Progenitor cell of endocrine pancreas (in vitro differentiated cells): Measurements from ENCODE around the gene AGPAT4. TPM values are rescaled to one million over a fixed set of nuclear protein-coding genes. Genes with fewer than 3 reads are reported as not detected.

Experiments
- DNase-seq: peaks from one replicate; pipeline ENCODE4 v3.0.0; 2021; ENCODE audit warnings: low spot score; ENCODE audit not compliant: unreplicated experiment
- H3K27ac Mint-ChIP-seq: 2 replicates; pipeline ENCODE4 v1.8.0; 2021; ENCODE audit warnings: mild to moderate bottlenecking, moderate library complexity, mixed read lengths
- H3K27me3 Mint-ChIP-seq: 2 replicates; pipeline ENCODE4 v1.8.0; 2021; ENCODE audit warnings: mixed read lengths
- H3K36me3 Mint-ChIP-seq: 2 replicates; pipeline ENCODE4 v1.8.0; 2022; ENCODE audit warnings: mixed read lengths; ENCODE audit not compliant: insufficient read depth
- H3K4me1 Mint-ChIP-seq: 2 replicates; pipeline ENCODE4 v1.8.0; 2021; ENCODE audit warnings: low read depth, mixed read lengths
- H3K4me3 Mint-ChIP-seq: 2 replicates; pipeline ENCODE4 v1.8.0; 2021; ENCODE audit warnings: low read depth, mild to moderate bottlenecking, moderate library complexity, mixed read lengths
- H3K9me3 Mint-ChIP-seq: 2 replicates; pipeline ENCODE4 v1.8.0; 2021; ENCODE audit warnings: low read depth, mixed read lengths
- CTCF ChIP-seq: fragments of 200-600 bp; sonication (generic); IDR thresholded peaks from one replicate; pipeline ENCODE4 v1.5.0; 2021; ENCODE audit warnings: antibody characterized with exemption, mild to moderate bottlenecking; ENCODE audit not compliant: unreplicated experiment
- total RNA-seq: library from RNA; stranded (reverse); gene quantifications from 2 replicates; pipeline ENCODE4 v1.2.1, GENCODE V29; 2021

AGPAT4 gene
- total RNA-seq, 1 donor from 2014 or later = 43.7 TPM

GRCh38 chr6:161238500-161238899 lies 35.4 kb downstream of the AGPAT4 start:
- Mint-ChIP-seq H3K36me3 (peaks cover 5% of the 10 kb centered on the region), H3K27me3 (no peaks in the 10 kb centered on the region), H3K27ac (no peak overlapping the region), H3K4me1 (peaks cover under 1% of the 10 kb centered on the region), H3K9me3 (no peaks in the 10 kb centered on the region), H3K4me3 (no peak overlapping the region)
- no peak for DNase-seq
- TF ChIP-seq CTCF = no peak

- Mint-ChIP-seq H3K4me3 (no peak overlapping the region), H3K36me3 (peaks cover 5% of the 10 kb centered on the region), H3K9me3 (no peaks in the 10 kb centered on the region), H3K4me1 (no peaks in the 10 kb centered on the region), H3K27me3 (no peaks in the 10 kb centered on the region), H3K27ac (no peak overlapping the region)
- no peak for DNase-seq
- TF ChIP-seq CTCF = no peak
Observed at GRCh38 chr6:161238081-161238480, 35.8 kb downstream of the AGPAT4 start.

GRCh38 chr6:161237176-161237575 lies 36.7 kb downstream of the AGPAT4 start:
- H3K4me3 Mint-ChIP-seq = no peak overlapping the region
- no peak for TF ChIP-seq CTCF
- no peaks in the 10 kb centered on the region for H3K4me1 Mint-ChIP-seq
- H3K27ac Mint-ChIP-seq = peak overlapping the region; percentile 56
- H3K9me3 Mint-ChIP-seq = no peaks in the 10 kb centered on the region
- DNase-seq = no peak
- no peaks in the 10 kb centered on the region for H3K27me3 Mint-ChIP-seq
- peaks cover 6% of the 10 kb centered on the region for H3K36me3 Mint-ChIP-seq

GRCh38 chr6:161235776-161236633 lies 37.9 kb downstream of the AGPAT4 start:
- TF ChIP-seq CTCF = no peak
- H3K27me3 Mint-ChIP-seq = no peaks in the 10 kb centered on the region
- peaks cover 13% of the 10 kb centered on the region for H3K36me3 Mint-ChIP-seq
- no peak for DNase-seq
- peaks cover 2% of the 10 kb centered on the region for H3K4me1 Mint-ChIP-seq
- H3K27ac Mint-ChIP-seq = no peak overlapping the region
- H3K4me3 Mint-ChIP-seq = no peak overlapping the region
- no peaks in the 10 kb centered on the region for H3K9me3 Mint-ChIP-seq

GRCh38 chr6:161233986-161234661 lies 39.7 kb downstream of the AGPAT4 start:
- Mint-ChIP-seq H3K27me3 (no peaks in the 10 kb centered on the region), H3K9me3 (no peaks in the 10 kb centered on the region), H3K27ac (no peak overlapping the region), H3K4me3 (no peak overlapping the region), H3K36me3 (peaks cover 13% of the 10 kb centered on the region), H3K4me1 (peaks cover 13% of the 10 kb centered on the region)
- no peak for DNase-seq
- no peak for TF ChIP-seq CTCF
